ENCODE data around the gene EMC8. TPM values are rescaled to one million over a fixed set of nuclear protein-coding genes. Genes with fewer than 3 reads are reported as not detected.

Gene EMC8
- polyA plus RNA-seq, 1 of the 3 experiments (the other 2 are of a cell fraction), result 45.9 TPM

- Histone ChIP-seq H3K9me3 (no peaks in the 10 kb centered on the region), H2AFZ (ENCODE audit: low read depth) (no peak overlapping the region), H3K4me2 (no peak overlapping the region), H3K79me2 (ENCODE audit: insufficient read depth) (no peaks in the 10 kb centered on the region), H3K27me3 (ENCODE audit: insufficient read depth) (peaks cover 87% of the 10 kb centered on the region), H3K9ac (no peak overlapping the region), H3K4me3 (ENCODE audit: low read depth in 2 of 2, low read length in 1 of 2) (no peak overlapping the region), H3K9me2 (no peaks in the 10 kb centered on the region), H4K20me1 (ENCODE audit: insufficient read depth) (no peaks in the 10 kb centered on the region), H3F3A (replicated peaks; ENCODE audit: insufficient read depth) (no peaks in the 10 kb centered on the region), H3K36me3 (replicated peaks in 1 of 2; ENCODE audit: control insufficient read depth in 1 of 2, insufficient read depth in 2 of 2, low read length in 1 of 2) (no peaks in the 10 kb centered on the region), H3K27ac (ENCODE audit: low read depth in 2 of 2, low read length in 1 of 2) (no peak overlapping the region), H3K4me1 (ENCODE audit: control insufficient read depth in 1 of 2, insufficient read depth in 2 of 2, low read depth in 1 of 2, low read length in 1 of 2) (no peaks in the 10 kb centered on the region)
- TF ChIP-seq USF2 (IDR thresholded peaks at IDR 0.05; ENCODE audit: borderline replicate concordance, low read depth, low read length) (no peak), ELF1 (IDR thresholded peaks at IDR 0.05) (no peak), CHD2 (IDR thresholded peaks at IDR 0.05; ENCODE audit: low read length, partially characterized antibody) (no peak), TEAD4 (IDR thresholded peaks at IDR 0.05; ENCODE audit: borderline replicate concordance, insufficient read depth) (no peak), TCF12 (IDR thresholded peaks at IDR 0.05) (no peak), GATA2 (CRISPR knock-in tag; IDR thresholded peaks at IDR 0.05) (no peak), FOXJ3 (CRISPR knock-in tag; IDR thresholded peaks at IDR 0.05) (no peak), TAF1 (IDR thresholded peaks at IDR 0.05; ENCODE audit: borderline replicate concordance, low read depth, low read length) (no peak), JUND (IDR thresholded peaks at IDR 0.05) (no peak), NFIC (IDR thresholded peaks at IDR 0.05; ENCODE audit: borderline replicate concordance) (no peak), RCOR1 (IDR thresholded peaks at IDR 0.05; ENCODE audit: low read length) (no peak)
- ChIA-PET CTCF (interaction anchor here (10.0 kb wide), 1 partner anchor 12 kb away, joined by 85 read pairs; no protein-coding TSS in a partner anchor), POLR2A (no interaction called here)
- DNase-seq, result no peak
- WGBS (ENCODE audit: low lambda C conversion rate), result 5% methylated on average over 21 of the region's 21 CpGs
Measured at GRCh38 chr16:85832570-85833218, 33.4 kb upstream of the EMC8 start.

GRCh38 chr16:85830821-85831220 lies 31.5 kb upstream of the EMC8 start:
- WGBS (ENCODE audit: low lambda C conversion rate), result 4% methylated on average over 9 of the region's 9 CpGs
- no peak for DNase-seq

More at GRCh38 chr16:85830821-85831220, 31.5 kb upstream of the EMC8 start:
- no peaks in the 10 kb centered on the region for H3K79me2 ChIP-seq (ENCODE audit: insufficient read depth)
- H3K4me2 ChIP-seq, result no peak overlapping the region
- H3F3A ChIP-seq (replicated peaks; ENCODE audit: insufficient read depth), result no peaks in the 10 kb centered on the region
- ChIA-PET POLR2A (no interaction called here), CTCF (interaction anchor here (10.0 kb wide), 1 partner anchor 10 kb away, joined by 85 read pairs; no protein-coding TSS in a partner anchor)
- no peak overlapping the region for H3K27ac ChIP-seq (ENCODE audit: low read depth in 2 of 2, low read length in 1 of 2)
- no peak overlapping the region for H2AFZ ChIP-seq (ENCODE audit: low read depth)
- no peaks in the 10 kb centered on the region for H3K36me3 ChIP-seq (replicated peaks in 1 of 2; ENCODE audit: control insufficient read depth in 1 of 2, insufficient read depth in 2 of 2, low read length in 1 of 2)
- H3K9me3 ChIP-seq, result no peaks in the 10 kb centered on the region
- H3K27me3 ChIP-seq (ENCODE audit: insufficient read depth), result peaks cover 87% of the 10 kb centered on the region
- TF ChIP-seq CTCF (IDR thresholded peaks at IDR 0.05) (no peak), RXRA (IDR thresholded peaks at IDR 0.05; ENCODE audit: borderline replicate concordance, low read depth) (no peak), RAD21 (IDR thresholded peaks at IDR 0.05; ENCODE audit: low read length) (no peak), MEF2A (IDR thresholded peaks at IDR 0.05; ENCODE audit: borderline replicate concordance, low read depth) (no peak), USF1 (IDR thresholded peaks at IDR 0.05; ENCODE audit: borderline replicate concordance, low read depth) (no peak), GATA2 (CRISPR knock-in tag; IDR thresholded peaks at IDR 0.05) (no peak), SMC3 (IDR thresholded peaks at IDR 0.05; ENCODE audit: low read depth, low read length) (no peak), TAF1 (IDR thresholded peaks at IDR 0.05; ENCODE audit: borderline replicate concordance, low read depth, low read length) (no peak), RCOR1 (IDR thresholded peaks at IDR 0.05; ENCODE audit: low read length) (no peak), SIN3A (IDR thresholded peaks at IDR 0.05; ENCODE audit: borderline replicate concordance, low read depth, low read length) (no peak)
- no peak overlapping the region for H3K4me3 ChIP-seq (ENCODE audit: low read depth in 2 of 2, low read length in 1 of 2)
- no peaks in the 10 kb centered on the region for H3K4me1 ChIP-seq (ENCODE audit: control insufficient read depth in 1 of 2, insufficient read depth in 2 of 2, low read depth in 1 of 2, low read length in 1 of 2)
- no peaks in the 10 kb centered on the region for H3K9me2 ChIP-seq
- no peaks in the 10 kb centered on the region for H4K20me1 ChIP-seq (ENCODE audit: insufficient read depth)
- H3K9ac ChIP-seq, result no peak overlapping the region
